GM23338 (cell line): Measurements from ENCODE around the gene N4BP2. TPM values are rescaled to one million over a fixed set of nuclear protein-coding genes. Genes with fewer than 3 reads are reported as not detected.

Experiments used
- ATAC-seq: fragments of 200-7000 bp; cut with Tn5 transposase; 3 replicates; pipeline ENCODE4 v1.9.1; 2020
- DNase-seq: peaks from one replicate; pipeline ENCODE4 v3.0.0-alpha.2; 2015; ENCODE audit warnings: low spot score
- H2AFZ ChIP-seq: fragments of 200-600 bp; sonication (generic); 2 replicates; pipeline ENCODE4 v1.8.0; 2016; ENCODE audit warnings: antibody characterized with exemption, mild to moderate bottlenecking, moderate library complexity
- H3F3A ChIP-seq: fragments of 200-600 bp; sonication (generic); replicated peaks from 2 replicates; pipeline ENCODE4 v1.8.0; 2017; ENCODE audit warnings: antibody characterized with exemption, mixed run types, low read depth
- H3K27ac ChIP-seq: fragments of 200-600 bp; sonication (generic); 2 replicates; pipeline ENCODE4 v1.6.1; 2016; ENCODE audit warnings: low read depth
- H3K27me3 ChIP-seq: fragments of 200-600 bp; sonication (generic); 2 replicates; pipeline ENCODE4 v1.8.0; 2016; ENCODE audit warnings: mild to moderate bottlenecking, mixed run types, moderate library complexity; ENCODE audit not compliant: insufficient read depth
- H3K36me3 ChIP-seq: fragments of 200-600 bp; sonication (generic); 2 replicates; pipeline ENCODE4 v1.8.0; 2016; ENCODE audit warnings: mild to moderate bottlenecking; ENCODE audit not compliant: insufficient read depth
- H3K4me1 ChIP-seq: fragments of 200-600 bp; sonication (generic); 2 replicates; pipeline ENCODE4 v1.8.0; 2016; ENCODE audit warnings: mild to moderate bottlenecking, moderate library complexity; ENCODE audit not compliant: insufficient read depth
- H3K4me2 ChIP-seq: fragments of 200-600 bp; sonication (generic); 2 replicates; pipeline ENCODE4 v1.7.1; 2017; ENCODE audit warnings: mixed run types
- H3K4me3 ChIP-seq: fragments of 200-600 bp; sonication (generic); 2 replicates; pipeline ENCODE4 v1.6.1; 2016; ENCODE audit warnings: mixed run types
- H3K79me2 ChIP-seq: fragments of 200-600 bp; sonication (generic); replicated peaks from 2 replicates; pipeline ENCODE4 v1.8.0; 2017; ENCODE audit warnings: mild to moderate bottlenecking; ENCODE audit not compliant: insufficient read depth
- H3K9me2 ChIP-seq: fragments of 200-600 bp; sonication (generic); 2 replicates; pipeline ENCODE4 v1.8.0; 2017; ENCODE audit not compliant: insufficient read depth
- H4K20me1 ChIP-seq: fragments of 200-600 bp; sonication (generic); replicated peaks from 2 replicates; pipeline ENCODE4 v1.8.0; 2017; ENCODE audit warnings: mild to moderate bottlenecking; ENCODE audit not compliant: insufficient read depth
- H3K27ac Mint-ChIP-seq: 2 replicates; pipeline ENCODE4 v1.8.0; 2020; ENCODE audit warnings: inconsistent platforms, mild to moderate bottlenecking, moderate library complexity, mixed read lengths
- H3K27me3 Mint-ChIP-seq: 3 replicates; pipeline ENCODE4 v1.8.0; 2022; ENCODE audit warnings: low read depth, mild to moderate bottlenecking, moderate library complexity, mixed read lengths, inconsistent platforms; ENCODE audit not compliant: insufficient read depth, poor library complexity
- H3K36me3 Mint-ChIP-seq: 3 replicates; pipeline ENCODE4 v1.8.0; 2021; ENCODE audit warnings: low read depth, mild to moderate bottlenecking, inconsistent platforms, moderate library complexity, mixed read lengths
- H3K4me1 Mint-ChIP-seq: 3 replicates; pipeline ENCODE4 v1.8.0; 2020; ENCODE audit warnings: mild to moderate bottlenecking, inconsistent platforms, mixed read lengths
- H3K4me3 Mint-ChIP-seq: 3 replicates; pipeline ENCODE4 v1.8.0; 2021; ENCODE audit warnings: moderate library complexity, mild to moderate bottlenecking, inconsistent platforms, mixed read lengths
- H3K9me3 Mint-ChIP-seq: 3 replicates; pipeline ENCODE4 v1.8.0; 2020; ENCODE audit warnings: moderate library complexity, mild to moderate bottlenecking, inconsistent platforms, mixed read lengths
- CREB1 ChIP-seq: fragments of 250-450 bp; sonication (Bioruptor Pico); IDR thresholded peaks from 2 replicates; pipeline ENCODE4 v1.5.0; 2020; ENCODE audit warnings: low read depth, mild to moderate bottlenecking, moderate library complexity
- EZH2 ChIP-seq: fragments of 200-600 bp; sonication (generic); IDR thresholded peaks from one replicate; pipeline ENCODE4 v1.8.0; 2017; ENCODE audit warnings: antibody characterized with exemption, mild to moderate bottlenecking, low read depth; ENCODE audit not compliant: unreplicated experiment
- EZH2phosphoT487 ChIP-seq: fragments of 200-600 bp; sonication (generic); IDR thresholded peaks from one replicate; pipeline ENCODE4 v1.8.1; 2018; ENCODE audit warnings: antibody characterized with exemption; ENCODE audit not compliant: unreplicated experiment
- JUNB ChIP-seq: IDR thresholded peaks from one replicate; pipeline ENCODE4 v1.6.1; 2016; ENCODE audit warnings: antibody characterized with exemption; ENCODE audit not compliant: unreplicated experiment
- NANOG ChIP-seq: IDR thresholded peaks from 2 replicates; pipeline ENCODE4 v1.6.1; 2016; ENCODE audit warnings: antibody characterized with exemption, borderline replicate concordance
- POLR2AphosphoS5 ChIP-seq: IDR thresholded peaks from 2 replicates; pipeline ENCODE4 v1.6.1; 2016; ENCODE audit warnings: antibody characterized with exemption, low read depth
- STAT1 ChIP-seq: IDR thresholded peaks from one replicate; pipeline ENCODE4 v1.6.1; 2016; ENCODE audit warnings: antibody characterized with exemption; ENCODE audit not compliant: unreplicated experiment
- ZNF114 ChIP-seq: fragments of 250-450 bp; sonication (Bioruptor Pico); IDR thresholded peaks from 2 replicates; pipeline ENCODE4 v1.5.0; 2020; ENCODE audit warnings: mild to moderate bottlenecking, moderate library complexity
- ZNF331 ChIP-seq: fragments of 250-450 bp; sonication (Bioruptor Pico); IDR thresholded peaks from 2 replicates; pipeline ENCODE4 v1.5.0; 2020; ENCODE audit warnings: low read depth, mild to moderate bottlenecking, moderate library complexity
- polyA plus RNA-seq: library from polyadenylated mRNA; unstranded; fragments of >200 nt; fragmentation: Nextera tagmentation; extraction: Ambion mirVana; gene quantifications from 2 replicates; pipeline ENCODE4 v1.2.1, GENCODE V29; 2016
- total RNA-seq: library from RNA; depleted of rRNA; stranded (reverse); fragments of >200 nt; shearing (Covaris generic); gene quantifications from 2 replicates; pipeline ENCODE4 v1.2.3, GENCODE V29; 2014
- TF ChIP-seq, protein P1 (sequence below): IDR thresholded peaks from one replicate; pipeline ENCODE4 v1.6.1; 2018; ENCODE audit warnings: antibody characterized with exemption; ENCODE audit not compliant: unreplicated experiment
- TF ChIP-seq, protein P2 (sequence below), 2 experiments: fragments of 200-600 bp in 1 of 2; sonication (generic) in 1 of 2; conservative IDR thresholded peaks; 2 replicates each; pipeline versions ENCODE4 v1.5.1 to v1.6.1; 2016 to 2017; ENCODE audit warnings: antibody characterized with exemption in 2 of 2, low read depth in 2 of 2, mild to moderate bottlenecking in 2 of 2, moderate library complexity in 1 of 2
- TF ChIP-seq, protein P3 (sequence below): fragments of 250-450 bp; sonication (Bioruptor Pico); IDR thresholded peaks from 2 replicates; pipeline ENCODE4 v1.5.0; 2020; ENCODE audit warnings: mild to moderate bottlenecking, moderate library complexity
- TF ChIP-seq, protein P4 (sequence below): IDR thresholded peaks from 2 replicates; pipeline ENCODE4 v1.6.1; 2016; ENCODE audit warnings: antibody characterized with exemption

The N4BP2 gene
- total and polyA plus RNA-seq, 2 experiments from 2014 or later = 25.6 to 46.3 TPM

DNA sequence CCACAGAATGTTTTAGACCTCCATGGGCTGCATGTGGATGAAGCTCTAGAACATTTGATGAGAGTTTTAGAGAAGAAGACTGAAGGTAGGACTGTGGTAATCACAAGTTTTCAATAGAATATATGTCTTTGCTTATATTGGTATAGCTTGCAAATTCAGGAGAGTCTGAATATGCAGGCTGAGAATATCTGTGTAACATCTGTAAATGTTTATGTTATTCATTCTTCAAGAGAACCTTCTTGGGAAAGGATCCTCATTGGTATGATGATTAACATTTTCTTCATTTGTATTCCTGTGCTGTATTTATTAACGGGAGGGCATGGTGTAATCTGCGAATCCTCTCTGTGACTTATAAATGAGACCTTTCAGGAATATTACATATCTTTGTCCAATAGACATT lies 88.1 kb downstream of the N4BP2 start:
- Histone ChIP-seq H4K20me1 (no peaks in the 10 kb centered on the region), H3K79me2 (0 out of 2 replicates have a peak, but pooled peaks cover 3% of the 10 kb centered on the region), H2AFZ (no peak overlapping the region), H3F3A (no peaks in the 10 kb centered on the region), H3K27ac (no peak overlapping the region), H3K36me3 (peaks cover 39% of the 10 kb centered on the region), H3K4me1 (no peaks in the 10 kb centered on the region), H3K4me2 (no peak overlapping the region), H3K9me2 (0 out of 2 replicates have a peak, but pooled peaks cover 5% of the 10 kb centered on the region), H3K4me3 (no peak overlapping the region), H3K27me3 (no peaks in the 10 kb centered on the region)
- DNase-seq (no peak), ATAC-seq (no peak)
- H3K27ac Mint-ChIP-seq = no peak overlapping the region
- peaks cover 46% of the 10 kb centered on the region for H3K9me3 Mint-ChIP-seq
- H3K27me3 Mint-ChIP-seq = peaks cover 4% of the 10 kb centered on the region
- H3K4me3 Mint-ChIP-seq = no peak overlapping the region
- peaks cover 90% of the 10 kb centered on the region for H3K36me3 Mint-ChIP-seq
- no peak for TF ChIP-seq ZNF114
- TF ChIP-seq, protein P1, sequence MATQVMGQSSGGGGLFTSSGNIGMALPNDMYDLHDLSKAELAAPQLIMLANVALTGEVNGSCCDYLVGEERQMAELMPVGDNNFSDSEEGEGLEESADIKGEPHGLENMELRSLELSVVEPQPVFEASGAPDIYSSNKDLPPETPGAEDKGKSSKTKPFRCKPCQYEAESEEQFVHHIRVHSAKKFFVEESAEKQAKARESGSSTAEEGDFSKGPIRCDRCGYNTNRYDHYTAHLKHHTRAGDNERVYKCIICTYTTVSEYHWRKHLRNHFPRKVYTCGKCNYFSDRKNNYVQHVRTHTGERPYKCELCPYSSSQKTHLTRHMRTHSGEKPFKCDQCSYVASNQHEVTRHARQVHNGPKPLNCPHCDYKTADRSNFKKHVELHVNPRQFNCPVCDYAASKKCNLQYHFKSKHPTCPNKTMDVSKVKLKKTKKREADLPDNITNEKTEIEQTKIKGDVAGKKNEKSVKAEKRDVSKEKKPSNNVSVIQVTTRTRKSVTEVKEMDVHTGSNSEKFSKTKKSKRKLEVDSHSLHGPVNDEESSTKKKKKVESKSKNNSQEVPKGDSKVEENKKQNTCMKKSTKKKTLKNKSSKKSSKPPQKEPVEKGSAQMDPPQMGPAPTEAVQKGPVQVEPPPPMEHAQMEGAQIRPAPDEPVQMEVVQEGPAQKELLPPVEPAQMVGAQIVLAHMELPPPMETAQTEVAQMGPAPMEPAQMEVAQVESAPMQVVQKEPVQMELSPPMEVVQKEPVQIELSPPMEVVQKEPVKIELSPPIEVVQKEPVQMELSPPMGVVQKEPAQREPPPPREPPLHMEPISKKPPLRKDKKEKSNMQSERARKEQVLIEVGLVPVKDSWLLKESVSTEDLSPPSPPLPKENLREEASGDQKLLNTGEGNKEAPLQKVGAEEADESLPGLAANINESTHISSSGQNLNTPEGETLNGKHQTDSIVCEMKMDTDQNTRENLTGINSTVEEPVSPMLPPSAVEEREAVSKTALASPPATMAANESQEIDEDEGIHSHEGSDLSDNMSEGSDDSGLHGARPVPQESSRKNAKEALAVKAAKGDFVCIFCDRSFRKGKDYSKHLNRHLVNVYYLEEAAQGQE = no peak
- TF ChIP-seq ZNF331 (CRISPR knock-in tag) = no peak
- no peak for TF ChIP-seq STAT1
- TF ChIP-seq POLR2AphosphoS5 = no peak
- TF ChIP-seq, protein P2, sequence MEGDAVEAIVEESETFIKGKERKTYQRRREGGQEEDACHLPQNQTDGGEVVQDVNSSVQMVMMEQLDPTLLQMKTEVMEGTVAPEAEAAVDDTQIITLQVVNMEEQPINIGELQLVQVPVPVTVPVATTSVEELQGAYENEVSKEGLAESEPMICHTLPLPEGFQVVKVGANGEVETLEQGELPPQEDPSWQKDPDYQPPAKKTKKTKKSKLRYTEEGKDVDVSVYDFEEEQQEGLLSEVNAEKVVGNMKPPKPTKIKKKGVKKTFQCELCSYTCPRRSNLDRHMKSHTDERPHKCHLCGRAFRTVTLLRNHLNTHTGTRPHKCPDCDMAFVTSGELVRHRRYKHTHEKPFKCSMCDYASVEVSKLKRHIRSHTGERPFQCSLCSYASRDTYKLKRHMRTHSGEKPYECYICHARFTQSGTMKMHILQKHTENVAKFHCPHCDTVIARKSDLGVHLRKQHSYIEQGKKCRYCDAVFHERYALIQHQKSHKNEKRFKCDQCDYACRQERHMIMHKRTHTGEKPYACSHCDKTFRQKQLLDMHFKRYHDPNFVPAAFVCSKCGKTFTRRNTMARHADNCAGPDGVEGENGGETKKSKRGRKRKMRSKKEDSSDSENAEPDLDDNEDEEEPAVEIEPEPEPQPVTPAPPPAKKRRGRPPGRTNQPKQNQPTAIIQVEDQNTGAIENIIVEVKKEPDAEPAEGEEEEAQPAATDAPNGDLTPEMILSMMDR (conservative IDR thresholded peaks at IDR 0.05; ENCODE audit: low read depth in 2 of 2) = no peak
- no peak for TF ChIP-seq JUNB
- TF ChIP-seq EZH2 = no peak
- no peak for TF ChIP-seq NANOG
- TF ChIP-seq CREB1 = no peak
- TF ChIP-seq, protein P3, sequence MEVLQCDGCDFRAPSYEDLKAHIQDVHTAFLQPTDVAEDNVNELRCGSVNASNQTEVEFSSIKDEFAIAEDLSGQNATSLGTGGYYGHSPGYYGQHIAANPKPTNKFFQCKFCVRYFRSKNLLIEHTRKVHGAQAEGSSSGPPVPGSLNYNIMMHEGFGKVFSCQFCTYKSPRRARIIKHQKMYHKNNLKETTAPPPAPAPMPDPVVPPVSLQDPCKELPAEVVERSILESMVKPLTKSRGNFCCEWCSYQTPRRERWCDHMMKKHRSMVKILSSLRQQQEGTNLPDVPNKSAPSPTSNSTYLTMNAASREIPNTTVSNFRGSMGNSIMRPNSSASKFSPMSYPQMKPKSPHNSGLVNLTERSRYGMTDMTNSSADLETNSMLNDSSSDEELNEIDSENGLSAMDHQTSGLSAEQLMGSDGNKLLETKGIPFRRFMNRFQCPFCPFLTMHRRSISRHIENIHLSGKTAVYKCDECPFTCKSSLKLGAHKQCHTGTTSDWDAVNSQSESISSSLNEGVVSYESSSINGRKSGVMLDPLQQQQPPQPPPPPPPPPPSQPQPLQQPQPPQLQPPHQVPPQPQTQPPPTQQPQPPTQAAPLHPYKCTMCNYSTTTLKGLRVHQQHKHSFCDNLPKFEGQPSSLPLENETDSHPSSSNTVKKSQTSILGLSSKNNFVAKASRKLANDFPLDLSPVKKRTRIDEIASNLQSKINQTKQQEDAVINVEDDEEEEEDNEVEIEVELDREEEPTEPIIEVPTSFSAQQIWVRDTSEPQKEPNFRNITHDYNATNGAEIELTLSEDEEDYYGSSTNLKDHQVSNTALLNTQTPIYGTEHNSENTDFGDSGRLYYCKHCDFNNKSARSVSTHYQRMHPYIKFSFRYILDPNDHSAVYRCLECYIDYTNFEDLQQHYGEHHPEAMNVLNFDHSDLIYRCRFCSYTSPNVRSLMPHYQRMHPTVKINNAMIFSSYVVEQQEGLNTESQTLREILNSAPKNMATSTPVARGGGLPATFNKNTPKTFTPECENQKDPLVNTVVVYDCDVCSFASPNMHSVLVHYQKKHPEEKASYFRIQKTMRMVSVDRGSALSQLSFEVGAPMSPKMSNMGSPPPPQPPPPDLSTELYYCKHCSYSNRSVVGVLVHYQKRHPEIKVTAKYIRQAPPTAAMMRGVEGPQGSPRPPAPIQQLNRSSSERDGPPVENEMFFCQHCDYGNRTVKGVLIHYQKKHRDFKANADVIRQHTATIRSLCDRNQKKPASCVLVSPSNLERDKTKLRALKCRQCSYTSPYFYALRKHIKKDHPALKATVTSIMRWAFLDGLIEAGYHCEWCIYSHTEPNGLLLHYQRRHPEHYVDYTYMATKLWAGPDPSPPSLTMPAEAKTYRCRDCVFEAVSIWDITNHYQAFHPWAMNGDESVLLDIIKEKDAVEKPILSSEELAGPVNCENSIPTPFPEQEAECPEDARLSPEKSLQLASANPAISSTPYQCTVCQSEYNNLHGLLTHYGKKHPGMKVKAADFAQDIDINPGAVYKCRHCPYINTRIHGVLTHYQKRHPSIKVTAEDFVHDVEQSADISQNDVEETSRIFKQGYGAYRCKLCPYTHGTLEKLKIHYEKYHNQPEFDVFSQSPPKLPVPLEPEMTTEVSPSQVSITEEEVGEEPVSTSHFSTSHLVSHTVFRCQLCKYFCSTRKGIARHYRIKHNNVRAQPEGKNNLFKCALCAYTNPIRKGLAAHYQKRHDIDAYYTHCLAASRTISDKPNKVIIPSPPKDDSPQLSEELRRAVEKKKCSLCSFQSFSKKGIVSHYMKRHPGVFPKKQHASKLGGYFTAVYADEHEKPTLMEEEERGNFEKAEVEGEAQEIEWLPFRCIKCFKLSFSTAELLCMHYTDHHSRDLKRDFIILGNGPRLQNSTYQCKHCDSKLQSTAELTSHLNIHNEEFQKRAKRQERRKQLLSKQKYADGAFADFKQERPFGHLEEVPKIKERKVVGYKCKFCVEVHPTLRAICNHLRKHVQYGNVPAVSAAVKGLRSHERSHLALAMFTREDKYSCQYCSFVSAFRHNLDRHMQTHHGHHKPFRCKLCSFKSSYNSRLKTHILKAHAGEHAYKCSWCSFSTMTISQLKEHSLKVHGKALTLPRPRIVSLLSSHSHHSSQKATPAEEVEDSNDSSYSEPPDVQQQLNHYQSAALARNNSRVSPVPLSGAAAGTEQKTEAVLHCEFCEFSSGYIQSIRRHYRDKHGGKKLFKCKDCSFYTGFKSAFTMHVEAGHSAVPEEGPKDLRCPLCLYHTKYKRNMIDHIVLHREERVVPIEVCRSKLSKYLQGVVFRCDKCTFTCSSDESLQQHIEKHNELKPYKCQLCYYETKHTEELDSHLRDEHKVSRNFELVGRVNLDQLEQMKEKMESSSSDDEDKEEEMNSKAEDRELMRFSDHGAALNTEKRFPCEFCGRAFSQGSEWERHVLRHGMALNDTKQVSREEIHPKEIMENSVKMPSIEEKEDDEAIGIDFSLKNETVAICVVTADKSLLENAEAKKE = no peak
- TF ChIP-seq, protein P4, sequence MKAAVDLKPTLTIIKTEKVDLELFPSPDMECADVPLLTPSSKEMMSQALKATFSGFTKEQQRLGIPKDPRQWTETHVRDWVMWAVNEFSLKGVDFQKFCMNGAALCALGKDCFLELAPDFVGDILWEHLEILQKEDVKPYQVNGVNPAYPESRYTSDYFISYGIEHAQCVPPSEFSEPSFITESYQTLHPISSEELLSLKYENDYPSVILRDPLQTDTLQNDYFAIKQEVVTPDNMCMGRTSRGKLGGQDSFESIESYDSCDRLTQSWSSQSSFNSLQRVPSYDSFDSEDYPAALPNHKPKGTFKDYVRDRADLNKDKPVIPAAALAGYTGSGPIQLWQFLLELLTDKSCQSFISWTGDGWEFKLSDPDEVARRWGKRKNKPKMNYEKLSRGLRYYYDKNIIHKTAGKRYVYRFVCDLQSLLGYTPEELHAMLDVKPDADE = no peak
- TF ChIP-seq EZH2phosphoT487 = no peak
- H3K4me1 Mint-ChIP-seq = no peaks in the 10 kb centered on the region
